ENCODE measurements around the gene MYT1.

MYT1 gene

DNA sequence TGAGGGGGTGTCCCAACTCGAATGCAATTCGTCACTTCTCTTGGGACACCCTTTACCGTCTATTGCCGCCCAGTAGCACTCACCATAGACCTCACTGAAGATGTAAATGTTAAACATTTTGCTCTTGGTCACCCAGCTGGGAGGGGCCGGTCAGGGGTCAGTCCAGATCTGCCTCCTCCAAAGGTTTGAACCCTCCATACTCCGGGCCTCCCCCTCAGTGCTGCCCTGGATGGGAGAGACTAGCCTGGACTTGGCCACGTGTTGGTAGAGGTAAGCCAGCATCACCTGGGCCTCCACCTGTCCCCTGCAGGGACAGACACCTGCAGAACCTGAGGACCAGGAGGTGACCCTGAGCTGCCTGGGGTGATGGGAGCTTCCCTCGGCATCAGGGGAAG is 5.0 kb upstream of the MYT1 start:
- Histone ChIP-seq H3K27ac (ENCODE audit: low read length) (no peak overlapping the region), H3K27me3 (replicated peaks; ENCODE audit: insufficient read depth, low read length) (peaks cover 86% of the 10 kb centered on the region)

DNA sequence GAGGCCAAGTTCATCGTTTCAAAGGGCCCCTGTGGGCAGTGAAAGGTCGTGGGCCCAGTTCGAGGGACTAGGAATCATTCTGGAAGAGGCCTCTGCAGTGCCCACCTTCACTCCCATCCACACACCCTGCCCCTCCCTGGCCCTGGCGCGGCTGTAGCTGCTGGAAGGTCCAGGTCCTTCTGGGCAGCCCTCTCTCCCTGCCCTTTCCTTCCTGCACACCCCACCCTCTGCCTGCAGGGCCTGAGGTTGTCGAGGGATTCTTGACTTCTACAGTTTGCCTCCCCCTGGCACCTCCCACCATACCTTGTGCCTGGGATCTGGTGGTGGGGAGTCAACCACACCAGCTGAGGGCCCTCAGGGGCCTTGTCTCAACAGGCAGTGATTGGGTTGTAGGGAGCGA is 4.5 kb upstream of the MYT1 start:
- no peak overlapping the region for H3K27ac ChIP-seq (ENCODE audit: low read length)
- no peak overlapping the region for H3K9ac ChIP-seq (ENCODE audit: low read length)
- H3F3A ChIP-seq (ENCODE audit: insufficient read depth, low read length) = no peaks in the 10 kb centered on the region
- no peak overlapping the region for H2AFZ ChIP-seq (ENCODE audit: low read length)
- H3K9me2 ChIP-seq (replicated peaks; ENCODE audit: insufficient read depth, low read length) = no peaks in the 10 kb centered on the region
- H3K36me3 ChIP-seq (replicated peaks; ENCODE audit: insufficient read depth, low read length) = no peaks in the 10 kb centered on the region
- peaks cover 86% of the 10 kb centered on the region for H3K27me3 ChIP-seq (replicated peaks; ENCODE audit: insufficient read depth, low read length)
- no peak overlapping the region for H3K4me2 ChIP-seq (ENCODE audit: low read depth, low read length)
- no peak for DNase-seq
- no peaks in the 10 kb centered on the region for H3K4me1 ChIP-seq (ENCODE audit: low read length)
- no peak overlapping the region for H3K4me3 ChIP-seq (ENCODE audit: low read length)
- TF ChIP-seq EZH2 (optimal IDR thresholded peaks at IDR 0.05; ENCODE audit: low read depth, low read length) (no peak), EZH2phosphoT487 (IDR thresholded peaks at IDR 0.05; ENCODE audit: low read length) (no peak)
- TF ChIP-seq, protein P1, sequence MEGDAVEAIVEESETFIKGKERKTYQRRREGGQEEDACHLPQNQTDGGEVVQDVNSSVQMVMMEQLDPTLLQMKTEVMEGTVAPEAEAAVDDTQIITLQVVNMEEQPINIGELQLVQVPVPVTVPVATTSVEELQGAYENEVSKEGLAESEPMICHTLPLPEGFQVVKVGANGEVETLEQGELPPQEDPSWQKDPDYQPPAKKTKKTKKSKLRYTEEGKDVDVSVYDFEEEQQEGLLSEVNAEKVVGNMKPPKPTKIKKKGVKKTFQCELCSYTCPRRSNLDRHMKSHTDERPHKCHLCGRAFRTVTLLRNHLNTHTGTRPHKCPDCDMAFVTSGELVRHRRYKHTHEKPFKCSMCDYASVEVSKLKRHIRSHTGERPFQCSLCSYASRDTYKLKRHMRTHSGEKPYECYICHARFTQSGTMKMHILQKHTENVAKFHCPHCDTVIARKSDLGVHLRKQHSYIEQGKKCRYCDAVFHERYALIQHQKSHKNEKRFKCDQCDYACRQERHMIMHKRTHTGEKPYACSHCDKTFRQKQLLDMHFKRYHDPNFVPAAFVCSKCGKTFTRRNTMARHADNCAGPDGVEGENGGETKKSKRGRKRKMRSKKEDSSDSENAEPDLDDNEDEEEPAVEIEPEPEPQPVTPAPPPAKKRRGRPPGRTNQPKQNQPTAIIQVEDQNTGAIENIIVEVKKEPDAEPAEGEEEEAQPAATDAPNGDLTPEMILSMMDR (IDR thresholded peaks at IDR 0.05; ENCODE audit: low read length) = no peak
- H4K20me1 ChIP-seq (ENCODE audit: insufficient read depth, low read length) = no peaks in the 10 kb centered on the region
- no peaks in the 10 kb centered on the region for H3K9me3 ChIP-seq (replicated peaks; ENCODE audit: insufficient read depth, low read length)
- no peaks in the 10 kb centered on the region for H3K79me2 ChIP-seq (ENCODE audit: low read length)

More for the DNA sequence above, 5.0 kb upstream of the MYT1 start:
- no peak overlapping the region for H3K9ac ChIP-seq (ENCODE audit: low read length)
- no peak for DNase-seq
- H3K9me2 ChIP-seq (replicated peaks; ENCODE audit: insufficient read depth, low read length) = no peaks in the 10 kb centered on the region
- H3K79me2 ChIP-seq (ENCODE audit: low read length) = no peaks in the 10 kb centered on the region
- no peaks in the 10 kb centered on the region for H4K20me1 ChIP-seq (ENCODE audit: insufficient read depth, low read length)
- no peaks in the 10 kb centered on the region for H3K9me3 ChIP-seq (replicated peaks; ENCODE audit: insufficient read depth, low read length)
- TF ChIP-seq EZH2phosphoT487 (IDR thresholded peaks at IDR 0.05; ENCODE audit: low read length) (no peak), EZH2 (optimal IDR thresholded peaks at IDR 0.05; ENCODE audit: low read depth, low read length) (no peak)
- TF ChIP-seq, protein P1 (IDR thresholded peaks at IDR 0.05; ENCODE audit: low read length) = no peak
- no peak overlapping the region for H3K4me2 ChIP-seq (ENCODE audit: low read depth, low read length)
- H3K36me3 ChIP-seq (replicated peaks; ENCODE audit: insufficient read depth, low read length) = no peaks in the 10 kb centered on the region
- H3F3A ChIP-seq (ENCODE audit: insufficient read depth, low read length) = no peaks in the 10 kb centered on the region
- H3K4me3 ChIP-seq (ENCODE audit: low read length) = no peak overlapping the region
- no peaks in the 10 kb centered on the region for H3K4me1 ChIP-seq (ENCODE audit: low read length)
- H2AFZ ChIP-seq (ENCODE audit: low read length) = no peak overlapping the region

DNA sequence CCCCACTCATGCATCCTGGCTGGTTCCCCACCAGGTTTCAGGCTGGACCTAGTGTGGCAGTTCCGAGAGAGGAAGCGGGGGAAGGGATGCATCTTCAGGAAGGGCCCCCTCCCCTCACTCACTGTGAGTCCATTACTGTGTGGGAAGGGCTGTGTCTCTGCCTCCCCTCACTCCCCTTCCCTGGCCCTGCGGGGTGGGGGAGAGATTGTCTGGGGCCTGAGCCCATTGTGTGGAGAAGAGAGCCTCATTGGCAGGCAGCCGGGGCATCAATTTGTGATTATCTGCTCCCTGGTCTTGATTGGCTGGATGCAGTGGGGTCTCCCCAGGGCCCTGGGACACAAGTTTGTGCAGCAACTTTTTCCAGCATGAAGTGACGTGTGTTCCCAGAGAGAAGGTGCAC is 4.1 kb upstream of the MYT1 start:
- Histone ChIP-seq H3K9me3 (replicated peaks; ENCODE audit: insufficient read depth, low read length) (no peaks in the 10 kb centered on the region), H3K27me3 (replicated peaks; ENCODE audit: insufficient read depth, low read length) (peaks cover 86% of the 10 kb centered on the region), H3F3A (ENCODE audit: insufficient read depth, low read length) (no peaks in the 10 kb centered on the region), H3K27ac (ENCODE audit: low read length) (no peak overlapping the region), H3K9me2 (replicated peaks; ENCODE audit: insufficient read depth, low read length) (no peaks in the 10 kb centered on the region), H3K4me3 (ENCODE audit: low read length) (no peak overlapping the region), H3K79me2 (ENCODE audit: low read length) (no peaks in the 10 kb centered on the region), H3K36me3 (replicated peaks; ENCODE audit: insufficient read depth, low read length) (no peaks in the 10 kb centered on the region), H2AFZ (ENCODE audit: low read length) (no peak overlapping the region), H3K4me1 (ENCODE audit: low read length) (no peaks in the 10 kb centered on the region), H4K20me1 (ENCODE audit: insufficient read depth, low read length) (no peaks in the 10 kb centered on the region), H3K4me2 (ENCODE audit: low read depth, low read length) (no peak overlapping the region), H3K9ac (ENCODE audit: low read length) (no peak overlapping the region)
- no peak for TF ChIP-seq EZH2 (optimal IDR thresholded peaks at IDR 0.05; ENCODE audit: low read depth, low read length)
- TF ChIP-seq, protein P1 (IDR thresholded peaks at IDR 0.05; ENCODE audit: low read length) = no peak
- no peak for TF ChIP-seq EZH2phosphoT487 (IDR thresholded peaks at IDR 0.05; ENCODE audit: low read length)
- no peak for DNase-seq
